ENCODE measurements around the gene SLC6A1.

The SLC6A1 gene

GRCh38 chr3:10948326-10948725, 44.2 kb upstream of the SLC6A1 start:
- Histone ChIP-seq H3K4me1 (ENCODE audit: insufficient read depth, poor library complexity, severe bottlenecking) (peaks cover 4% of the 10 kb centered on the region), H3K4me3 (ENCODE audit: severe bottlenecking) (no peak overlapping the region), H3K27ac (ENCODE audit: poor library complexity, severe bottlenecking) (no peak overlapping the region), H3K9me3 (ENCODE audit: severe bottlenecking) (no peaks in the 10 kb centered on the region), H3K36me3 (ENCODE audit: low read depth) (no peaks in the 10 kb centered on the region), H3K27me3 (ENCODE audit: insufficient read depth, poor library complexity, severe bottlenecking) (no peaks in the 10 kb centered on the region)
- no peak for TF ChIP-seq CTCF (IDR thresholded peaks at IDR 0.05; ENCODE audit: poor library complexity, severe bottlenecking)
- ATAC-seq (ENCODE audit: low read depth) = no peak
- no peak for DNase-seq (ENCODE audit: low spot score)

GRCh38 chr3:10949197-10949596, 43.4 kb upstream of the SLC6A1 start:
- Histone ChIP-seq H3K4me3 (ENCODE audit: severe bottlenecking) (no peak overlapping the region), H3K9me3 (ENCODE audit: severe bottlenecking) (no peaks in the 10 kb centered on the region), H3K4me1 (ENCODE audit: insufficient read depth, poor library complexity, severe bottlenecking) (peaks cover 4% of the 10 kb centered on the region), H3K36me3 (ENCODE audit: low read depth) (no peaks in the 10 kb centered on the region), H3K27me3 (ENCODE audit: insufficient read depth, poor library complexity, severe bottlenecking) (no peaks in the 10 kb centered on the region), H3K27ac (ENCODE audit: poor library complexity, severe bottlenecking) (no peak overlapping the region)
- no peak for ATAC-seq (ENCODE audit: low read depth)
- DNase-seq (ENCODE audit: low spot score) = no peak
- TF ChIP-seq CTCF (IDR thresholded peaks at IDR 0.05; ENCODE audit: poor library complexity, severe bottlenecking) = no peak

GRCh38 chr3:10950476-10951294, 41.9 kb upstream of the SLC6A1 start:
- ATAC-seq (ENCODE audit: low read depth) (peak; percentile 65), DNase-seq (ENCODE audit: low spot score) (no peak)
- Histone ChIP-seq H3K27ac (ENCODE audit: poor library complexity, severe bottlenecking) (no peak overlapping the region), H3K4me3 (ENCODE audit: severe bottlenecking) (no peak overlapping the region), H3K27me3 (ENCODE audit: insufficient read depth, poor library complexity, severe bottlenecking) (no peaks in the 10 kb centered on the region), H3K4me1 (ENCODE audit: insufficient read depth, poor library complexity, severe bottlenecking) (peaks cover 4% of the 10 kb centered on the region), H3K36me3 (ENCODE audit: low read depth) (no peaks in the 10 kb centered on the region), H3K9me3 (ENCODE audit: severe bottlenecking) (no peaks in the 10 kb centered on the region)
- TF ChIP-seq CTCF (IDR thresholded peaks at IDR 0.05; ENCODE audit: poor library complexity, severe bottlenecking) = peak; percentile 73

- TF ChIP-seq CTCF (IDR thresholded peaks at IDR 0.05; ENCODE audit: poor library complexity, severe bottlenecking) = no peak
- ATAC-seq (ENCODE audit: low read depth) = no peak
- Histone ChIP-seq H3K9me3 (ENCODE audit: severe bottlenecking) (no peaks in the 10 kb centered on the region), H3K4me3 (ENCODE audit: severe bottlenecking) (no peak overlapping the region), H3K36me3 (ENCODE audit: low read depth) (no peaks in the 10 kb centered on the region), H3K27me3 (ENCODE audit: insufficient read depth, poor library complexity, severe bottlenecking) (no peaks in the 10 kb centered on the region), H3K4me1 (ENCODE audit: insufficient read depth, poor library complexity, severe bottlenecking) (peaks cover 3% of the 10 kb centered on the region), H3K27ac (ENCODE audit: poor library complexity, severe bottlenecking) (no peak overlapping the region)
- DNase-seq (ENCODE audit: low spot score) = no peak
Measured at GRCh38 chr3:10951295-10951926, 41.1 kb upstream of the SLC6A1 start.

GRCh38 chr3:10952525-10952924, 40.0 kb upstream of the SLC6A1 start:
- no peak overlapping the region for H3K4me3 ChIP-seq (ENCODE audit: severe bottlenecking)
- DNase-seq (ENCODE audit: low spot score) (no peak), ATAC-seq (ENCODE audit: low read depth) (no peak)
- H3K27ac ChIP-seq (ENCODE audit: poor library complexity, severe bottlenecking) = no peak overlapping the region
- no peaks in the 10 kb centered on the region for H3K27me3 ChIP-seq (ENCODE audit: insufficient read depth, poor library complexity, severe bottlenecking)
- no peak for TF ChIP-seq CTCF (IDR thresholded peaks at IDR 0.05; ENCODE audit: poor library complexity, severe bottlenecking)
- no peaks in the 10 kb centered on the region for H3K9me3 ChIP-seq (ENCODE audit: severe bottlenecking)
- no peaks in the 10 kb centered on the region for H3K36me3 ChIP-seq (ENCODE audit: low read depth)
- no peaks in the 10 kb centered on the region for H3K4me1 ChIP-seq (ENCODE audit: insufficient read depth, poor library complexity, severe bottlenecking)

All from RWPE2 (cell line).